Measurements from ENCODE around the gene FAM24A. TPM values are rescaled to one million over a fixed set of nuclear protein-coding genes. Genes with fewer than 3 reads are reported as not detected.
A peak's percentile ranks its signal among the peaks of the same experiment; 100 is the strongest.

The FAM24A gene
- total and polyA plus RNA-seq, 10 of the 15 experiments (the other 5 are each of a cell fraction or from before 2014, with no cell fraction given), result not detected

- ChIA-PET SMC1A (ENCODE audit: uncharacterized antibody, unreplicated experiment) (no interaction called here), RAD21 (ENCODE audit: unreplicated experiment) (no interaction called here), POLR2A (no interaction called here), CTCF (interaction anchor here (0.6 kb wide), 1 partner anchor 119 kb away, joined by 3 read pairs; no protein-coding TSS in a partner anchor)
- H3K36me3 ChIP-seq (ENCODE audit: control insufficient read depth in 2 of 2, insufficient read depth in 2 of 2, low read length in 1 of 2), result no peaks in the 10 kb centered on the region
- peak within 1 kb of the TSS; percentile 59 for H3K27ac ChIP-seq (ENCODE audit: control insufficient read depth, insufficient read depth)
- H3K9me3 ChIP-seq (replicated peaks; ENCODE audit: control insufficient read depth, insufficient read depth, low read length), result no peaks in the 10 kb centered on the region; the same call in 2 of the 3 replicates
- in situ Hi-C loops (cut with MboI), result no loop called here
- no peaks in the 10 kb centered on the region; the same call in 1 of the 2 replicates for H3K4me1 ChIP-seq (ENCODE audit: control insufficient read depth, insufficient read depth, low read length)
- FAIRE-seq, result peak; percentile 82
- intact Hi-C loops (cut with micrococcal nuclease; ENCODE audit: unreplicated experiment), result loop anchor here (5.0 kb wide), 1 partner anchor 73 kb away; the partner anchor contains the start of gene C10orf88
- peaks cover 28% of the 10 kb centered on the region for H3K79me2 ChIP-seq (ENCODE audit: control insufficient read depth, insufficient read depth, low read length)
- peak within 1 kb of the TSS; percentile 51 for H3K4me2 ChIP-seq (ENCODE audit: control insufficient read depth, insufficient read depth)
- no TSS peak for BruUV-seq (replicated peaks)
- H3K9ac ChIP-seq (ENCODE audit: control insufficient read depth, insufficient read depth, low read length), result peak within 1 kb of the TSS; percentile 71
- no peaks in the 10 kb centered on the region for H4K20me1 ChIP-seq (ENCODE audit: control insufficient read depth, insufficient read depth)
- DNase-seq (ENCODE audit: low read depth, low spot score), result peak; percentile 92
- H3K4me3 ChIP-seq, result peak within 1 kb of the TSS; percentile 82
- peak; percentile 89 for ATAC-seq
- H2AFZ ChIP-seq (ENCODE audit: control insufficient read depth, low read depth, low read length), result peak within 1 kb of the TSS; percentile 99
- WGBS (ENCODE audit: insufficient coverage, insufficient replicate concordance, low lambda C conversion rate, missing lambda C conversion rate), result under 1% methylated on average over 80 of the region's 95 CpGs
- no peaks in the 10 kb centered on the region for H3K27me3 ChIP-seq (replicated peaks in 1 of 2; ENCODE audit: control insufficient read depth in 2 of 2, insufficient read depth in 2 of 2, low read length in 1 of 2)
- TF ChIP-seq, protein P1, sequence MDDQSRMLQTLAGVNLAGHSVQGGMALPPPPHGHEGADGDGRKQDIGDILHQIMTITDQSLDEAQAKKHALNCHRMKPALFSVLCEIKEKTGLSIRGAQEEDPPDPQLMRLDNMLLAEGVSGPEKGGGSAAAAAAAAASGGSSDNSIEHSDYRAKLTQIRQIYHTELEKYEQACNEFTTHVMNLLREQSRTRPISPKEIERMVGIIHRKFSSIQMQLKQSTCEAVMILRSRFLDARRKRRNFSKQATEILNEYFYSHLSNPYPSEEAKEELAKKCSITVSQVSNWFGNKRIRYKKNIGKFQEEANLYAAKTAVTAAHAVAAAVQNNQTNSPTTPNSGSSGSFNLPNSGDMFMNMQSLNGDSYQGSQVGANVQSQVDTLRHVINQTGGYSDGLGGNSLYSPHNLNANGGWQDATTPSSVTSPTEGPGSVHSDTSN (IDR thresholded peaks at IDR 0.05; ENCODE audit: insufficient replicate concordance, low read depth, low read length), result no peak
- TF ChIP-seq ASH2L (IDR thresholded peaks at IDR 0.05; ENCODE audit: borderline replicate concordance, low read depth), result no peak
- TF ChIP-seq RAD51 (IDR thresholded peaks at IDR 0.05), result no peak
- TF ChIP-seq ZNF24 (IDR thresholded peaks at IDR 0.05), result no peak
- TF ChIP-seq BMI1 (IDR thresholded peaks at IDR 0.05; ENCODE audit: borderline replicate concordance), result no peak
- TF ChIP-seq EED (IDR thresholded peaks at IDR 0.05; ENCODE audit: low read depth), result 0 out of 2 replicates have a peak, but pooled peaks have one; percentile 10
- no peak; the same call in 1 of the 2 replicates for TF ChIP-seq RFX5 (IDR thresholded peaks at IDR 0.05; ENCODE audit: low read depth, low read length)
- TF ChIP-seq BACH1 (IDR thresholded peaks at IDR 0.05; ENCODE audit: borderline replicate concordance), result no peak
- no peak for TF ChIP-seq BRCA1 (IDR thresholded peaks at IDR 0.05; ENCODE audit: low read depth, low read length)
- TF ChIP-seq STAT1 (conservative IDR thresholded peaks at IDR 0.05), result no peak
- no peak; a peak in 2 of 3 replicates for TF ChIP-seq EGR1 (IDR thresholded peaks at IDR 0.05; ENCODE audit: borderline replicate concordance in 1 of 2, low read depth in 2 of 2, low read length in 2 of 2)
- TF ChIP-seq KDM1A (IDR thresholded peaks at IDR 0.05; ENCODE audit: borderline replicate concordance), result no peak
- no peak for TF ChIP-seq FOXM1 (IDR thresholded peaks at IDR 0.05; ENCODE audit: low read depth, low read length)
- no peak; the same call in 1 of the 2 replicates for TF ChIP-seq CBFB (IDR thresholded peaks at IDR 0.05; ENCODE audit: low read depth)
- TF ChIP-seq RELA (IDR thresholded peaks at IDR 0.05; ENCODE audit: borderline replicate concordance, partially characterized antibody), result peak; percentile 63
- TF ChIP-seq RUNX3 (IDR thresholded peaks at IDR 0.05; ENCODE audit: low read length), result peak; percentile 26; the same call in 1 of the 2 replicates
- no peak for TF ChIP-seq CHD1 (IDR thresholded peaks at IDR 0.05; ENCODE audit: low read depth, low read length)
- TF ChIP-seq ZNF687 (IDR thresholded peaks at IDR 0.05), result no peak; the same call in none of the 2 replicates
- TF ChIP-seq NR2C1 (IDR thresholded peaks at IDR 0.05), result no peak
Observed at GRCh38 chr10:122879339-122880273, 30.8 kb upstream of the FAM24A start, which contains the start of gene FAM24B. FAM24B (minus strand) TSS chr10:122879581; CDS start chr10:122850515, 29,066 bp downstream.
